ENCODE results near the gene DOCK2.

The DOCK2 gene

DNA sequence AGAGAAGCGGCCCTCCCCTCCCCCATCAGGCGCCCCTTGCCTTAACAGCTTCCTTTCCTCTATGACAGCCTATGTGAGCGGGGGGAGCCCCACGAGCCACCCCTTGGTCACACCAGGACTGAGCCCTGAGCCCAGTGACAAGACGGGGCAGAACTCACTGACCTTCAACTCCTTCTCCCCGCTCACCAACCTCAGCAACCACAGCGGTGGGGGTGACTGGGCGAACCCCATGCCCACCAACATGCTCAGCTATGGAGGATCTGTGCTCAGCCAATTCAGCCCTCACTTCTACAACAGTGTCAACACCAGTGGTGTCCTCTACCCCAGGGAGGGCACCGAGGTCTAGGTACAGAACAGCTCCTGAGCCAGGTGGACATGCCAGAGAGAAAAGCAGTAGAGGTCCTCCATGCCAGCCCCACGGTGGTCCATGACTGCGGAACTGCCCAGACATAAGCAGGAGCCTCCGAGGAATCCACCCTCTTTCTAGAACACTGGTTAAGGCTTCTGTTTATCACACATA lies 471.3 kb downstream of the DOCK2 start:
- ATAC-seq, result no peak

DNA sequence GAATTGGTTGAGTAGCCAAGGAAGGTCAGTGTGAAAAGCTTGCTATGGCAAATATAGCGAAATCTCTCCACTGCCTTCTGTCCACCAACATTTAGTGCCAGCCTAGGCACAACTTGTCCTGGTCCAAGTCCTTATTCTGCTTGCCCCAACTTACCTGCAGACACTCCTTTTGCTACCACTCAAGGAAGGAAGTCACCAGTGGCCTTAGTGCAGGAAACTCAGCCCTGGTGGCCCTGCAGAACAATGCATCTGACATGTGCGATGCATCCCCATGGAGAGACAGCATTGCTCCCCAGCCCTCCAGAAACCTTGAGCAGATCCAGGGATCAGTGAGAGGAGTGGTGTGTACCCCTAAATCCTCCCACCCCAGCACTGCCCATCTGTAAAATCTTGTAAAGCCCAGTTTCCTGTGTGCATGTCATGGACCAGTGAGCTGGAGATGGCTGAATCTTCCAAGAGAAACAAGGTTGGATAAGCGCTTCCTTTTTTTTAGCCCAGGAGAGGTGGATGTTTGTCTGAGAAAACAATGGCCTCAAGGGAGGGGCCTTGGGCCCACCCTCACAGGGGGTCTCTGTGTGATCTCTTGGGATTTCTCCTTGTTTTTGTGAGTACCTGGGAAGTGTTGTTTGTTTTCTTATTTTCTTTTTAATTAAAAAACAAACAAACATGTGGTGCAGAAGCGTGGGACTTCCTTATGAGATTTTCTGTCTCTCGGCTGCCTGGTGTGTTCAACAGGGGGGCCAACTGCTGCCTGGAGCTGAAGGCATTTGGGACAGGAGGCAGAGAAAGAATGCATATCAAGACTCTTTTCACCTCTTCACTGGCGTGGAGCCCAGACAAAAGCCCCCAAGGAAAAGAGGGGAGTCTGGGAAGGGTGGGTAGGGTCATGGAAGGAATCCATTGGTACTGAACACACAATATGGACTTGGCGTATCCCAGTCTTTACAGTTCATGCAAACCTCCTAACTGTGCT lies 472.3 kb downstream of the DOCK2 start:
- no peak for ATAC-seq

DNA sequence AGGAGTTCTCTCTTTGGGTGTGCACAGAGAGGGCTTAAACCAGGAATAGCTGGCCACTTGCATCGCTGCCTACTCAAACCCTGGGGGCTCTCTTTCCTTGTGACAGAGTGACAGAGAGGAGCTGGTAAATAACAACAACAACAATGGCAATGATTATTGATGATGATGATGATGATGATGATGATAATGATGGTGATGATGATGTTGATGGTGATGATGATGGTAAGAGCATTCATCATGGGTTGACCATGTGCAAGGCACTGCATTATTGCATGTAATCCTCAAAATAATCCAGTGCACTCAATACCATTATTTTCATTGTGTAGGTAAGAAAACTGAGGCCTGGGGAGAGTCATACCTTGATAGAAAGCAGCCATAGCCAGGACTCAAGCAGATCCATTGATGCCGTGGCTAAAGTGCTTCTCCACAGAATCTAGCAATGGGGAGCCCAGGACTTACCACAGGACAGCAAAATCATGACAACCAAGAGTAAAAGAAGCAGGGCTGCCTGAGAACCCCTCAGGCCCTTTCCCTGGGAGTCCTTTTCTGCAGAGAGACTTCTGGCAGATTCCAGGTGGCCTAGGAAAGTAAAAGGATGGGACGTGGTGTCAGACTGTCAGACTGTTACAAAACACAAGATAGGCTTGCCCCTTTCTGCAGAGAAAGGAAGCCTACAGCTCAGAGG lies 473.5 kb downstream of the DOCK2 start:
- ATAC-seq, result no peak

DNA sequence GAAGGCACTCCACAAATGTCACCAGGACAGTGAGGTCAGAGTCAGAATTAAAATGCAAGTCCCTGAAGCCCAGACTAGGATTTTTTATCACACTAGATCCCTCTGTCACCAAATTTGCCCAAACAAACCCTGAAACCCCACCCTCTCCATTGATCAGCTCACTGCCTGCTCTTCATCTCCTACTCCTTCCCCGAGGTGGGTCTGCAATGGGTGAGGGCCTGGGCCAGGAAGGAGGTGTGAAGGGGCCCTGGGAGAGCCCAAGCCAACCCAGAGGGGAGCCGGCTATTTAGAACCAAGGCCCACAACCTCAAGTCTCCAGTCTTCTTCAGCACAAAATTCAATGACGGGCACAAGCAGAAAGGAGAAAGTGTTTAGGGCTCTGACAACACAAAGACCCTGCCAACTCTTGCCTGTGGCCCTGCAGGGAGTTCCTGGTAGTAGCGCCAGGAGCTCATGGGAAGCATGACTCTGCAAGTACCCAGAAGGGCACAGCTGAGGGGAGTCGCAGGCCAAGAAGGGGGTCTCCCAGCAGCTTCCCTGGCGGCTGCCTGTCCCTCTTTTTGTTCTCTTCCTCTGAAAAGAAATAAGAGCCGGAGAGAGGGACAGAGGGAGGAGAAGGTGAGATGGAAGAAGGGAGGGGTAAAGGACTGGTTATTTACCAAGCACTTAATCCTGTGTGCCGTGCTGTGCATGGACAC lies 474.2 kb downstream of the DOCK2 start:
- no peak for ATAC-seq

DNA sequence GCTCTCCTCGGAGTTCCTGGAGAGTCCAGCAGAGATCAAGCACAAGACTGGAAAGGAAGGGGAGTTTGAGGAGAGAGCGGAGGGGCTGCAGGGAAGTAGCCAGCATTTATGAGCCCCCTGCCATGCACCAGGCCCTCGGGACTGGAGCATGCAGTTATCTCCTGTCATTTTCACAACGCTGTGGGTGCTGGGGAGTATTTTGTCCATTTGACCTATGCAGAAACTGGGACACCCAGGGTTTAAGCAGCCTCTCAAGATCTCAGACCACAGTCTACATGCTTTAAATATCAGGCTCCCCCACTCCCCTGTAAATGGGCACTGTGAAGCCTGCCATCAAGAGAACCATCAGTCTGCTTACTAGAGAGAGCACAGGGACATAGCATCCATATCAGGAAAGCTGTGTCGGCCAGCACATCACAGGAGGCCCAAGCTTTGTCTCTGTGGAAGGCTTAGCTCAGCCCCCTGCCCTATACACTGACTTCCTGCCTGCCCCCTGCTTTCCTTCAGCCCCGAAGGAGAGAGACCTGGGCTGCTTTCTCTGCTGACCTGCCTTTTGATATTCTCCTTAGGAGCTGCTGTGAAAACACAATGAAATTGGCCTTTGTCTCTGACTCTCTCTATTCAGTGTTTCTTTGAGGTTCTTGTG lies 475.9 kb downstream of the DOCK2 start:
- no peak for ATAC-seq

DNA sequence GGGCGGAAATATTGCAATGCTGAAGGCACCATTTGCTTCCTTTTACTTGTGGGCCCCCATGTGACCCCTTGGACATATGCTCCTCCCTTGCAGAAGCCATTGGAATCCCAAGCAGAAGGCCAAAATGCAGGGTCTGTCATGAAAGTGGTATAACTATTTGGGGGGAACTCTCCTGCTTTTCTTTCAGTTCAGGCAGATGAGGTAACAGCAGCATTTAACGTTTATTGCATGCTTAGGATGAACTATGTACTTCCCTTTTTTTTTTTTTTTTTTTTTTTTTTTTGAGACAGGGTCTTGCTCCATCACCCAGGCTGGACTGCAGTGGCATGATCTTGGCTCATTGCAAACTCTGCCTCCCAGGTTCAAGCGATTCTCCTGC lies 476.4 kb downstream of the DOCK2 start:
- no peak for ATAC-seq

DNA sequence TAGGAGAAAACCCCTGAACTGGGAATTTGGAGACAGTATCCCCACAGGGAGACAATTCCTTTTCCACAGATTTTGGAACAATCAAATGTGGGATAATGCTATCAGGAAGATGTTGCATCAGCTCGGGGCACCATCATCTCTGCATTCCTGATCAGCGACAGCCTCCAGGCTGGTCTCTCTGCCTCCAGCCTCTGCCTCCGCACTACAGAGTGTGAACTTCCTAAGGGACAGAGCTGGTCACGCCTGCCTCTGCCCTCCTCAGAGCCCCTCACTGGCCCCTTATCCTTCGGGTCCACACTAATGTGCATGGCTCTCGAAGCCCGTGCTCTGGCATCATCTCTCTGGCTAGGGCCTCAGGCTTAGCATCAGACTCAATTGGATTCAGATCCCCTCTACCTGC lies 477.2 kb downstream of the DOCK2 start:
- no peak for ATAC-seq

DNA sequence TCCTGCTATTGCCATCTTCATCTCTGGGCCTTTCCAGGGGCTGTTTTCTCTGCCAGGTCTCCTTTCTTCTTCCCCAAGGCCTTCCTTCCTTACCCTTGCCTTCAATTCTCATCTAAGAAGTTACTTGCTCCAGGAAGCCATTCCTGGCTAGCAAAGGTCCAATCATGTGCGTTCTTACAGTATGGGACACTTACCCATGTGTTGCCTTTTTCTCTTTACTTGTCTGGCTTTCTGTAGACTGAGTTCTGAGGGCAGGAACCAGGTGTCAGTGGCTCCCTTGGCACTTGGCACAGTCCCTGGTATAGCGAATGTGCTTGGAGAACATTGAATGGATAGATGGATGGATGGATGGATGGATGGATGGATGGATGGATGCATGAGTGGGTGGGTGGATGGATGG lies 478.9 kb downstream of the DOCK2 start:
- ATAC-seq, result no peak

DNA sequence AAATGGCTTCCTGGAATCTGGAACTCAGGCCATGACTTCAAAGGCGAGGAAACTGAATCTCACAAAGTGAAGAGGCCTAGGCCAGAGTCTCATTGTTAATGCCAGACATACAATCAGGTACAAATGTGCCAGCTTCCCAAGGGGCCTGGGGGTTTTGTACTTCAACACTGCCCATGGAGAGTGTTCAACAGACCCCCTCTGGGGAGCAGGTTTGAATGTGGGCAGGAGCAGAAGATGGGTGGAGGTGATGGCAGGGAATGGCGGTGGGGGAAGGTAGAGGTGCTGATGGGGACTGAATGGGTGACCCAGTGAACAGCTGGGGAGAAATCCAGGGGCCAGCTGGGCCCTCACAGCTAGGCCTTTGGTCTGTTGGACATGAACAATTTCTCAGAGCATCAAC lies 480.7 kb downstream of the DOCK2 start:
- no peak for ATAC-seq

DNA sequence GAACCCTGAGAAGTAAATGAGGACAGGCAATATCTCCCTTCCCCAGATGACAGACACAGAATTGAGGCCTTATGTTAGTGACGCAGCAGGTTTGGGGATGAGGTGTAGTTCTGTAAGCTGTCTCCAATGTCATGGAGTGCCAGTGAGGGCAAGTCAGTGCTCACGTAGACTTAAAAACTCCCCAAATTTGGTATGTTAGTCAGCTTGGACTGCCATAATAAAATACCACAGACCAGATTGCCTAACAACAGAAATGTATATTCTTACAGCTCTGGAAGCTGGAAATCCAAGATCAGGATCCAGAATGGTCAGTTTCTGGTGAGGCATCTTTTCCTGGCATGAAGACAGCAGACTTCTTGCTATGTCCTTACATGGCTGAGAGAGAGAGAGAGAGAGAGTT lies 483.5 kb downstream of the DOCK2 start:
- ATAC-seq, result no peak

DNA sequence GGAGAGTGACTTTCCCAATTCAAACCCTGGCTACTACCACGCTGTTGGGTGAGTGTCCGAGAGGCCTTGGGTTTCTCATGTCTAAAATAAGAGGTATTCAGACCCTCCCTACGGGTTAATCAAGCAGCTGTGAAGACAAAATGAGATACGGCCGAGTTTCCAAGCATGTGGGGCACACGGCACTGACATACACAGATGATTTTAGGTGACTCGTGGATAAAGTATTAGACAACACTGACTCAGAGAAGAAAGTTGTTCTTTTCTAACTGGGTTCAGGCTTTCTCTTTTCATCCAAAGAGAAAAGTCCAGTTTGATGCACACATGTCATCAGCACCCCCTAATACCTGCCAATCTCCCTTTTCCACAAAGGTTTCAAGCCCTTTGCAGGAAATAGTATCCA lies 484.2 kb downstream of the DOCK2 start:
- ATAC-seq, result no peak

DNA sequence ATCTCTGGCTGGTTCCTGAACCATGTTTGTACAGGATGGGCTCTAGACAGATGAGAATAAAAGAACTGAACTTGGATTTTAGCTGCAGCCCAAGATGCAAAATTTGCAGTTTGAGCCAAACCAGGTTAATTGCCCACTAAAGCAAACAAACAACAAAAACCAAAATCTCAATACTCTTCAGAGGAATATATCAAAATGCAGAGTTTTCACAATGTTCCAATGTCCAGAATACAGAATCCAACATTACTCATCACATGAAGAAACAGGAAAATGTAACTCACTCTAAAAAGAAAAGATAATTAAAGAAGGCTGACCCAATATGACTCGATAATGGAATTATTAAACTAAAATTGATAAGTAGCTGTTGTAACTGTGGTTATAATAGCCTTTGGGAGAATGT lies 489.0 kb downstream of the DOCK2 start:
- no peak for ATAC-seq

DNA sequence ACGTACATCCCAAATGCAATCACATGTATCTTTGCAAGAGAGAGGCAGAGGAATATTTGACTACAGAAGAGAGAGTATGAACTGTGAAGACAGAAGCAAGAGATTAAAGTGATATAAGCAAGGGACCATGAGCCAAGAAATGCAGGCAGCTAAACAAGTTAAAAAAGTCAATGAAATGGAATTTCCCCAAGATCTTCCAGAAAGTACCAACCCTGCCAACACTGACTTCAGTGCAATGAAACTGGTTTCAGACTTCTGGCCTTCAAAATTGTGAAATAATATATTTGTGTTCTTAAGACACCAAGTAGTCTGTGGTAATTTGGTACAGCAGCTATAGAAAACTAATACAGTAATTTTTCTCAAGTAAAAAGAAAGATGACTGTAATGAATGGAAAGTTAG lies 489.6 kb downstream of the DOCK2 start:
- no peak for ATAC-seq

DNA sequence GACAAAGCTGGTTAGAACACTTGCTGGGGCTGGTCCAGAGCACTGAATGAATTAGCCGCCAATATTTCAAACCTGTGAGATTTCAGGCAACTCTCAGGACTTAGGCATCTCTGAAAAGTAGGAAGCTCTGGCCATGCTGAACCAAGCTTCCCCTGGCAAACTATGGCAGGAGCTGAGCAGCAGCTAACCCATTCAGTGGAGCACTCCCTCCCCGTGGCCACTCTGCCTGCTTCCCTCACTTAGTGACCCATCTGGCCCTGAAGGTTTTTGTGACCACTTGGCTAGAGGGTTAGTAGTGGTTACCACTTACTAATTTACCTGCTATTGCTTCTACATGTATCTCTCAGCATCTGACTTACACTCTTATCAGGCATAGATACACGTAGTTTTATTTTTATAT lies 494.2 kb downstream of the DOCK2 start:
- no peak for ATAC-seq

DNA sequence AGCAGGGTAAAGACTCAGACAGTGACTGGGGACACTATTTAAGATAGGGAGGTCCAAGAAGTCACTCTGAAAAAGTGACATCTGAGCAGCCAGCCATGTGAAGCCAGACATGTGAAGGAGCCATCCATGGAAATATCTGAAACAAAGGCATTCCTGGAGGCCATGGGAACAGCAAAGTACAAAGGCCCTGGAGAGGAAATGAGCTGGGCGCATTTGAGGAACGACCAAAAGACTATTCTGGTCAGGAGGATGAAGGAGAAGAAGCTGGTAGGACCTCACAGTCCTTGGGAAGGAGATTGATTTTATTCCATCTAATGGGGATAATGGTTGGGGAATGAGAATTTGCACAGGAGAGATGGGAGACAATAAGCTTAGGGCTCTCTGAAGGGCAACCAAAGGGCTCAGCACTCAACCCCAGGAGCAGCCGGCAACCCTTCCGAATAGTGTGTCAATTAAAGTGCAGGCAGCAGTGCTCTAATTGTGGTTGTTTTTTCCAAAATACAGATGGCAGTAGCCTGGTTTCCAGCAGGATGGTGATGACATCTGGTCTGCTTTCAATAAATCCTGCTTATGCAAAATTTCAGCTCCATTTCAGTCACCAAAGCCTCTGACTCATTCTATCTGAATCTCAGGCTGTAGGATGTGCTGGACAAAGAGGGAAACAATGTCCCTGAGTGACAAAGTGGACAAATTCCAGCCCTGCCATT lies 495.3 kb downstream of the DOCK2 start:
- ATAC-seq, result no peak

All from activated CD4-positive, CD25-positive, alpha-beta regulatory T cell treated with anti-CD3 and anti-CD28 coated beads, Interleukin-2, amount 50 U/mL, for 24 hours (primary cell).